ENCODE results near the gene MACF1. TPM values are rescaled to one million over a fixed set of nuclear protein-coding genes. Genes with fewer than 3 reads are reported as not detected.
A peak's percentile ranks its signal among the peaks of the same experiment; 100 is the strongest.

Gene MACF1
- total RNA-seq, 1 experiment from 2014 or later: 113 TPM

- peak; percentile 84 for DNase-seq (ENCODE audit: low read depth)
These were observed 9.1 kb downstream of the MACF1 start for GRCh38 chr1:39213511-39214002.

- no peak for DNase-seq (ENCODE audit: low read depth)
These were observed 9.7 kb downstream of the MACF1 start for GRCh38 chr1:39214021-39214713.

- no peak for DNase-seq (ENCODE audit: low read depth)
These were observed 10.2 kb downstream of the MACF1 start for GRCh38 chr1:39214714-39214997.

GRCh38 chr1:39214998-39215873 lies 10.7 kb downstream of the MACF1 start:
- no peak for DNase-seq (ENCODE audit: low read depth)

GRCh38 chr1:39216771-39217170 lies 12.3 kb downstream of the MACF1 start:
- no peak for DNase-seq (ENCODE audit: low read depth)

- DNase-seq (ENCODE audit: low read depth): no peak
These were observed 16.7 kb downstream of the MACF1 start for GRCh38 chr1:39220891-39221870.

GRCh38 chr1:39224295-39224829 lies 19.9 kb downstream of the MACF1 start:
- DNase-seq (ENCODE audit: low read depth): no peak

- DNase-seq (ENCODE audit: low read depth): no peak
These were observed 22.3 kb downstream of the MACF1 start for GRCh38 chr1:39226836-39227235.

GRCh38 chr1:39228252-39228651 lies 23.8 kb downstream of the MACF1 start:
- no peak for DNase-seq (ENCODE audit: low read depth)

- DNase-seq (ENCODE audit: low read depth): no peak
These were observed 25.0 kb downstream of the MACF1 start for GRCh38 chr1:39229504-39229903.

GRCh38 chr1:39230261-39231190 lies 26.0 kb downstream of the MACF1 start:
- peak; percentile 32 for DNase-seq (ENCODE audit: low read depth)

- no peak for DNase-seq (ENCODE audit: low read depth)
These were observed 32.5 kb downstream of the MACF1 start for GRCh38 chr1:39236971-39237370.

- DNase-seq (ENCODE audit: low read depth): peak; percentile 58
These were observed 34.0 kb downstream of the MACF1 start for GRCh38 chr1:39238476-39238875.

- no peak for DNase-seq (ENCODE audit: low read depth)
These were observed 35.5 kb downstream of the MACF1 start for GRCh38 chr1:39239968-39240367.

- no peak for DNase-seq (ENCODE audit: low read depth)
These were observed 38.8 kb downstream of the MACF1 start for GRCh38 chr1:39243302-39243701.

- peak; percentile 41 for DNase-seq (ENCODE audit: low read depth)
These were observed 46.2 kb downstream of the MACF1 start for GRCh38 chr1:39250460-39251240.

GRCh38 chr1:39255222-39255621 lies 50.7 kb downstream of the MACF1 start:
- DNase-seq (ENCODE audit: low read depth): peak; percentile 48

- DNase-seq (ENCODE audit: low read depth): peak; percentile 72
These were observed 53.8 kb downstream of the MACF1 start for GRCh38 chr1:39258146-39258924.

- no peak for DNase-seq (ENCODE audit: low read depth)
These were observed 54.4 kb downstream of the MACF1 start for GRCh38 chr1:39258925-39259244.
